GM21528 (cell line): ENCODE data around the gene SAA4.
"Not testable (repeated sequence)": the region's sequence is repeated elsewhere in the genome, so short reads cannot be mapped to it uniquely, and the experiment has no call there.

Experiments
- ATAC-seq: cut with Tn5 transposase; IDR thresholded peaks from one replicate; pipeline ENCODE4 v1.9.1; 2021; ENCODE audit warnings: mild to moderate bottlenecking, moderate library complexity; ENCODE audit not compliant: unreplicated experiment, low FRiP score

SAA4 gene

GRCh38 chr11:18191376-18191775 is 45.2 kb downstream of the SAA4 start:
- ATAC-seq: no peak

- ATAC-seq: not testable (repeated sequence)
These were observed 46.9 kb downstream of the SAA4 start for GRCh38 chr11:18189476-18190245.

GRCh38 chr11:18188796-18189195 is 47.8 kb downstream of the SAA4 start:
- ATAC-seq: no peak
